ENCODE results near the gene SPRN. TPM values are rescaled to one million over a fixed set of nuclear protein-coding genes. Genes with fewer than 3 reads are reported as not detected.

Gene SPRN
- total and polyA plus RNA-seq, 2 donors (not counting 1 experiment from before 2014, with no cell fraction given) = not detected

GRCh38 chr10:133461841-133462240 lies 37.4 kb upstream of the SPRN start:
- no peak overlapping the region for H3K27ac ChIP-seq (ENCODE audit: low read length in 2 of 2)
- peaks cover 0 to 10% (median 0%) of the 10 kb centered on the region in 3 donors for H3K9me3 ChIP-seq (ENCODE audit: control extremely low read depth in 1 of 3, control insufficient read depth in 2 of 3, insufficient read depth in 1 of 3, low read length in 2 of 3)
- Mint-ChIP-seq H3K4me3 (no peak overlapping the region), H3K27me3 (no peaks in the 10 kb centered on the region), H3K9me3 (ENCODE audit: insufficient read depth) (no peaks in the 10 kb centered on the region), H3K27ac (no peak overlapping the region), H3K4me1 (no peaks in the 10 kb centered on the region)
- ChIA-PET CTCF (no interaction called here), POLR2A (no interaction called here)
- H3K9ac ChIP-seq (ENCODE audit: low read length) = no peak overlapping the region
- no peak overlapping the region for H2AFZ ChIP-seq (ENCODE audit: insufficient read depth, low read depth, low read length, poor library complexity, severe bottlenecking)
- 83% methylated on average over 8 of the region's 8 CpGs for WGBS (ENCODE audit: insufficient coverage)
- H3K27me3 ChIP-seq (replicated peaks in 1 of 4; ENCODE audit: control extremely low read depth in 1 of 4, control insufficient read depth in 3 of 4, insufficient read depth in 4 of 4, low read length in 3 of 4) = no peaks in the 10 kb centered on the region
- H3K4me3 ChIP-seq (ENCODE audit: control extremely low read depth in 1 of 5, extremely low read depth in 1 of 5, insufficient read depth in 1 of 5, low read depth in 2 of 5, low read length in 4 of 5) = no peak overlapping the region
- no peaks in the 10 kb centered on the region for H4K20me1 ChIP-seq (ENCODE audit: control insufficient read depth, insufficient read depth, low read length, poor library complexity, severe bottlenecking)
- TF ChIP-seq EZH2 (IDR thresholded peaks at IDR 0.05; ENCODE audit: borderline replicate concordance, insufficient read depth, low read depth, low read length, poor library complexity, severe bottlenecking) = no peak
- TF ChIP-seq, protein P1, sequence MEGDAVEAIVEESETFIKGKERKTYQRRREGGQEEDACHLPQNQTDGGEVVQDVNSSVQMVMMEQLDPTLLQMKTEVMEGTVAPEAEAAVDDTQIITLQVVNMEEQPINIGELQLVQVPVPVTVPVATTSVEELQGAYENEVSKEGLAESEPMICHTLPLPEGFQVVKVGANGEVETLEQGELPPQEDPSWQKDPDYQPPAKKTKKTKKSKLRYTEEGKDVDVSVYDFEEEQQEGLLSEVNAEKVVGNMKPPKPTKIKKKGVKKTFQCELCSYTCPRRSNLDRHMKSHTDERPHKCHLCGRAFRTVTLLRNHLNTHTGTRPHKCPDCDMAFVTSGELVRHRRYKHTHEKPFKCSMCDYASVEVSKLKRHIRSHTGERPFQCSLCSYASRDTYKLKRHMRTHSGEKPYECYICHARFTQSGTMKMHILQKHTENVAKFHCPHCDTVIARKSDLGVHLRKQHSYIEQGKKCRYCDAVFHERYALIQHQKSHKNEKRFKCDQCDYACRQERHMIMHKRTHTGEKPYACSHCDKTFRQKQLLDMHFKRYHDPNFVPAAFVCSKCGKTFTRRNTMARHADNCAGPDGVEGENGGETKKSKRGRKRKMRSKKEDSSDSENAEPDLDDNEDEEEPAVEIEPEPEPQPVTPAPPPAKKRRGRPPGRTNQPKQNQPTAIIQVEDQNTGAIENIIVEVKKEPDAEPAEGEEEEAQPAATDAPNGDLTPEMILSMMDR (IDR thresholded peaks at IDR 0.05) = no peak
- H3K79me2 ChIP-seq (ENCODE audit: control insufficient read depth, insufficient read depth, low read length) = no peaks in the 10 kb centered on the region
- H3K36me3 ChIP-seq (replicated peaks in 1 of 2; ENCODE audit: control extremely low read depth in 1 of 2, control insufficient read depth in 1 of 2, extremely low read depth in 1 of 2, insufficient read depth in 2 of 2, low read length in 1 of 2) = no peaks in the 10 kb centered on the region
- H3K4me1 ChIP-seq (ENCODE audit: control insufficient read depth in 2 of 2, insufficient read depth in 2 of 2, low read length in 2 of 2) = no peaks in the 10 kb centered on the region
- intact Hi-C loops (cut with micrococcal nuclease) = no loop called here
- no peak for DNase-seq
- no peak overlapping the region for H3K4me2 ChIP-seq (replicated peaks; ENCODE audit: low read depth, low read length, poor library complexity, severe bottlenecking)
- no peak for ATAC-seq (ENCODE audit: low read depth)

GRCh38 chr10:133461027-133461426 lies 36.6 kb upstream of the SPRN start:
- ChIA-PET CTCF (no interaction called here), POLR2A (no interaction called here)
- no peak overlapping the region for H3K4me2 ChIP-seq (replicated peaks; ENCODE audit: low read depth, low read length, poor library complexity, severe bottlenecking)
- Mint-ChIP-seq H3K27me3 (no peaks in the 10 kb centered on the region), H3K27ac (no peak overlapping the region), H3K4me1 (no peaks in the 10 kb centered on the region), H3K4me3 (no peak overlapping the region), H3K9me3 (ENCODE audit: insufficient read depth) (no peaks in the 10 kb centered on the region)
- TF ChIP-seq, protein P1 (IDR thresholded peaks at IDR 0.05) = no peak
- TF ChIP-seq EZH2 (IDR thresholded peaks at IDR 0.05; ENCODE audit: borderline replicate concordance, insufficient read depth, low read depth, low read length, poor library complexity, severe bottlenecking) = no peak
- ATAC-seq (ENCODE audit: low read depth) (no peak), DNase-seq (no peak)
- H3K27me3 ChIP-seq (replicated peaks in 1 of 4; ENCODE audit: control extremely low read depth in 1 of 4, control insufficient read depth in 3 of 4, insufficient read depth in 4 of 4, low read length in 3 of 4) = no peaks in the 10 kb centered on the region
- H4K20me1 ChIP-seq (ENCODE audit: control insufficient read depth, insufficient read depth, low read length, poor library complexity, severe bottlenecking) = no peaks in the 10 kb centered on the region
- intact Hi-C loops (cut with micrococcal nuclease) = no loop called here
- no peaks in the 10 kb centered on the region for H3K36me3 ChIP-seq (replicated peaks in 1 of 2; ENCODE audit: control extremely low read depth in 1 of 2, control insufficient read depth in 1 of 2, extremely low read depth in 1 of 2, insufficient read depth in 2 of 2, low read length in 1 of 2)
- H3K27ac ChIP-seq (ENCODE audit: low read length in 2 of 2) = no peak overlapping the region
- H3K79me2 ChIP-seq (ENCODE audit: control insufficient read depth, insufficient read depth, low read length) = no peaks in the 10 kb centered on the region
- H3K9ac ChIP-seq (ENCODE audit: low read length) = no peak overlapping the region
- H2AFZ ChIP-seq (ENCODE audit: insufficient read depth, low read depth, low read length, poor library complexity, severe bottlenecking) = no peak overlapping the region
- WGBS (ENCODE audit: insufficient coverage) = 85% methylated on average over 6 of the region's 7 CpGs
- no peaks in the 10 kb centered on the region for H3K4me1 ChIP-seq (ENCODE audit: control insufficient read depth in 2 of 2, insufficient read depth in 2 of 2, low read length in 2 of 2)
- no peak overlapping the region for H3K4me3 ChIP-seq (ENCODE audit: control extremely low read depth in 1 of 5, extremely low read depth in 1 of 5, insufficient read depth in 1 of 5, low read depth in 2 of 5, low read length in 4 of 5)
- peaks cover 0 to 10% (median 0%) of the 10 kb centered on the region in 3 donors for H3K9me3 ChIP-seq (ENCODE audit: control extremely low read depth in 1 of 3, control insufficient read depth in 2 of 3, insufficient read depth in 1 of 3, low read length in 2 of 3)
